Measurements from ENCODE around the gene UBE2E3. TPM values are rescaled to one million over a fixed set of nuclear protein-coding genes. Genes with fewer than 3 reads are reported as not detected.

UBE2E3 gene
- total and polyA plus RNA-seq, 2 of the 4 experiments (the other 2 are of a cell fraction), result 106 to 114 TPM

- peaks cover 4% of the 10 kb centered on the region; the same call in 1 of the 2 replicates for H4K20me1 ChIP-seq (ENCODE audit: insufficient read depth, low read length)
- in situ Hi-C loops (cut with MboI; ENCODE audit: low sequenced_read_pairs), result loop anchor here (10.0 kb wide), 1 partner anchor 945 kb away; no protein-coding TSS in a partner anchor
- no peak overlapping the region for H3K27ac ChIP-seq (ENCODE audit: insufficient read depth, low read length)
Observed at GRCh38 chr2:181070119-181070835, 89.9 kb downstream of the UBE2E3 start.

More at GRCh38 chr2:181070119-181070835, 89.9 kb downstream of the UBE2E3 start:
- peak overlapping the region; percentile 39; the same call in 1 of the 2 replicates for H3K4me2 ChIP-seq (ENCODE audit: low read depth, low read length)
- H3K14ac ChIP-seq (replicated peaks; ENCODE audit: low read depth, low read length), result no peak overlapping the region
- no peak overlapping the region for H2BK20ac ChIP-seq (ENCODE audit: low read depth, low read length)
- ChIA-PET CTCF (interaction anchor here (0.7 to 1.3 kb wide), 2 partner anchors 35 to 42 kb away, joined by 3 read pairs; no protein-coding TSS in a partner anchor), POLR2A (ENCODE audit: unreplicated experiment) (interaction anchor here (0.5 kb wide), 1 partner anchor 824 kb away, joined by 3 read pairs; no protein-coding TSS in a partner anchor)
- no peak overlapping the region for H2BK5ac ChIP-seq (ENCODE audit: low read depth, low read length, poor library complexity, severe bottlenecking)
- WGBS, 2 experiments (ENCODE audit: extremely low coverage in 2 of 2, insufficient read length in 1 of 2), result no CpG with 5 or more reads among the region's 2 CpGs
- H3K56ac ChIP-seq (ENCODE audit: extremely low read depth, insufficient read depth, low read length), result no peak overlapping the region
- peaks cover 7 to 49% of the 10 kb centered on the region in 2 experiments; a peak in 3 of 4 replicates for H3K79me1 ChIP-seq (ENCODE audit: low read depth in 1 of 2, low read length in 2 of 2)
- peaks cover 3% of the 10 kb centered on the region for H3K4me1 ChIP-seq (ENCODE audit: control insufficient read depth, insufficient read depth, low read length)
- H3K4ac ChIP-seq (ENCODE audit: low read depth, low read length), result no peak overlapping the region
- H2BK120ac ChIP-seq (ENCODE audit: low read depth, low read length), result no peak overlapping the region
- no peak overlapping the region for H3K4me3 ChIP-seq (ENCODE audit: insufficient read depth, low read depth, low read length)
- no peak overlapping the region for H4K5ac ChIP-seq (ENCODE audit: low read depth, low read length)
- H3K18ac ChIP-seq (ENCODE audit: low read depth, low read length), result no peak overlapping the region
- no peak overlapping the region for H3K23ac ChIP-seq (ENCODE audit: low read depth, low read length)
- intact Hi-C loops (cut with micrococcal nuclease) (loop anchor here (5.0 kb wide), 2 partner anchors 88 to 828 kb away; partner anchors contain the start of gene UBE2E3), dilution Hi-C loops (cut with HindIII; ENCODE audit: low sequenced_read_pairs, unreplicated experiment) (no loop called here)
- H3K36me3 ChIP-seq (ENCODE audit: control insufficient read depth, insufficient read depth, low read length), result peaks cover 4% of the 10 kb centered on the region
- peak; percentile 76 for DNase-seq
- H3K27me3 ChIP-seq (ENCODE audit: control insufficient read depth, insufficient read depth, low read length), result no peaks in the 10 kb centered on the region
- no peak overlapping the region for H4K91ac ChIP-seq (ENCODE audit: insufficient read depth, low read depth, low read length)
- no peak overlapping the region for H2BK15ac ChIP-seq (ENCODE audit: low read depth, low read length)
- H3K9ac ChIP-seq (ENCODE audit: low read depth, low read length), result no peak overlapping the region
- peak; percentile 55 for ATAC-seq (ENCODE audit: low read depth)
- H3K9me1 ChIP-seq (ENCODE audit: insufficient read depth, low read length), result 0 out of 2 replicates have a peak, but pooled peaks cover 4% of the 10 kb centered on the region
- H2AK9ac ChIP-seq (replicated peaks; ENCODE audit: low read depth, low read length, poor library complexity), result no peak overlapping the region
- TF ChIP-seq SMC3 (IDR thresholded peaks at IDR 0.05; ENCODE audit: low read depth, low read length) (no peak), NFE2L2 (IDR thresholded peaks at IDR 0.05; ENCODE audit: low read depth, low read length) (peak; percentile 61), MAFK (IDR thresholded peaks at IDR 0.05; ENCODE audit: low read depth, low read length) (peak; percentile 86), BHLHE40 (IDR thresholded peaks at IDR 0.05; ENCODE audit: low read depth, low read length) (no peak), RAD21 (IDR thresholded peaks at IDR 0.05; ENCODE audit: low read length) (no peak), RCOR1 (IDR thresholded peaks at IDR 0.05; ENCODE audit: insufficient replicate concordance, low read length) (no peak), CTCF (conservative IDR thresholded peaks at IDR 0.05; ENCODE audit: low read depth, low read length) (no peak), FOS (IDR thresholded peaks at IDR 0.05; ENCODE audit: low read depth, low read length) (no peak)
- no TSS peak for BruUV-seq (replicated peaks)
- no peak overlapping the region for H2AFZ ChIP-seq (replicated peaks; ENCODE audit: low read length, poor library complexity)
- no peaks in the 10 kb centered on the region for H3K9me3 ChIP-seq (ENCODE audit: control insufficient read depth, insufficient read depth, low read length)
- H2AK5ac ChIP-seq (ENCODE audit: low read depth, low read length), result no peak overlapping the region; the same call in 1 of the 2 replicates
- no peak overlapping the region for H4K8ac ChIP-seq (ENCODE audit: low read depth in 2 of 2, low read length in 2 of 2)
